Measurements from ENCODE around the gene PLD1. TPM values are rescaled to one million over a fixed set of nuclear protein-coding genes. Genes with fewer than 3 reads are reported as not detected.

The PLD1 gene
- total RNA-seq, 1 donor from 2014 or later = 0.93 TPM

GRCh38 chr3:171813278-171813896 is 3.1 kb upstream of the PLD1 start:
- TF ChIP-seq, protein P1, sequence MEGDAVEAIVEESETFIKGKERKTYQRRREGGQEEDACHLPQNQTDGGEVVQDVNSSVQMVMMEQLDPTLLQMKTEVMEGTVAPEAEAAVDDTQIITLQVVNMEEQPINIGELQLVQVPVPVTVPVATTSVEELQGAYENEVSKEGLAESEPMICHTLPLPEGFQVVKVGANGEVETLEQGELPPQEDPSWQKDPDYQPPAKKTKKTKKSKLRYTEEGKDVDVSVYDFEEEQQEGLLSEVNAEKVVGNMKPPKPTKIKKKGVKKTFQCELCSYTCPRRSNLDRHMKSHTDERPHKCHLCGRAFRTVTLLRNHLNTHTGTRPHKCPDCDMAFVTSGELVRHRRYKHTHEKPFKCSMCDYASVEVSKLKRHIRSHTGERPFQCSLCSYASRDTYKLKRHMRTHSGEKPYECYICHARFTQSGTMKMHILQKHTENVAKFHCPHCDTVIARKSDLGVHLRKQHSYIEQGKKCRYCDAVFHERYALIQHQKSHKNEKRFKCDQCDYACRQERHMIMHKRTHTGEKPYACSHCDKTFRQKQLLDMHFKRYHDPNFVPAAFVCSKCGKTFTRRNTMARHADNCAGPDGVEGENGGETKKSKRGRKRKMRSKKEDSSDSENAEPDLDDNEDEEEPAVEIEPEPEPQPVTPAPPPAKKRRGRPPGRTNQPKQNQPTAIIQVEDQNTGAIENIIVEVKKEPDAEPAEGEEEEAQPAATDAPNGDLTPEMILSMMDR (conservative IDR thresholded peaks at IDR 0.05) = no peak
- H3K27me3 Mint-ChIP-seq (ENCODE audit: low read depth) = peaks cover 33% of the 10 kb centered on the region
- H3K27ac Mint-ChIP-seq (ENCODE audit: unreplicated experiment) = no peak overlapping the region
- no peak overlapping the region for H3K4me3 Mint-ChIP-seq
- H3K9me3 Mint-ChIP-seq = no peaks in the 10 kb centered on the region
- peaks cover 2% of the 10 kb centered on the region for H3K36me3 Mint-ChIP-seq (ENCODE audit: low read depth)
- peaks cover 14% of the 10 kb centered on the region for H3K4me1 Mint-ChIP-seq
- DNase-seq (ENCODE audit: low read depth, low spot score) = no peak

DNA sequence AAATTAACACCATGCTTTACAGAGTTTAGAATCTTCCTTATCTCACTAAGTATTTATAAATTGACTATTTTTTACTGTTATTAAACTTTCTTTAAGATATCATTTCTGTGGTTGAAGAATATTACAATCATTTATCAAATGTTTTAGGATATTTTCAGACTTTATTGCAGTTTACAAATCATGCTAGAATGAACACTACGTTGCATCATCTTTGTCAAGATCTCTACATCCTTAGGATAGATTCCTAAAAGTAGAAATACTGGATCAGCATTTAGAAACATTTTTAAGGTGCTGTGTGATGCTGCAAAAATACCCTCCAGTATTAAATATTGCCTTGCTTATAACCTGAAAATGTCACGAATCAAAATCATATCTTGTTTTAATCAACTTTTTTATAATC is 2.5 kb upstream of the PLD1 start:
- peaks cover 34% of the 10 kb centered on the region for H3K27me3 Mint-ChIP-seq (ENCODE audit: low read depth)

GRCh38 chr3:171811913-171812335 is 1.6 kb upstream of the PLD1 start:
- Mint-ChIP-seq H3K4me1 (peaks cover 14% of the 10 kb centered on the region), H3K4me3 (peak overlapping the region; percentile 81), H3K9me3 (no peaks in the 10 kb centered on the region), H3K27me3 (ENCODE audit: low read depth) (peaks cover 36% of the 10 kb centered on the region), H3K27ac (ENCODE audit: unreplicated experiment) (no peak overlapping the region), H3K36me3 (ENCODE audit: low read depth) (peaks cover 2% of the 10 kb centered on the region)
- DNase-seq (ENCODE audit: low read depth, low spot score) = no peak
- TF ChIP-seq, protein P1 (conservative IDR thresholded peaks at IDR 0.05) = no peak

More for the DNA sequence above, 2.5 kb upstream of the PLD1 start:
- no peaks in the 10 kb centered on the region for H3K9me3 Mint-ChIP-seq
- peaks cover 2% of the 10 kb centered on the region for H3K36me3 Mint-ChIP-seq (ENCODE audit: low read depth)
- H3K4me3 Mint-ChIP-seq = no peak overlapping the region
- TF ChIP-seq, protein P1 (conservative IDR thresholded peaks at IDR 0.05) = no peak
- peaks cover 14% of the 10 kb centered on the region for H3K4me1 Mint-ChIP-seq
- H3K27ac Mint-ChIP-seq (ENCODE audit: unreplicated experiment) = no peak overlapping the region
- no peak for DNase-seq (ENCODE audit: low read depth, low spot score)

GRCh38 chr3:171811295-171811912 is 1.1 kb upstream of the PLD1 start:
- Mint-ChIP-seq H3K36me3 (ENCODE audit: low read depth) (peaks cover 2% of the 10 kb centered on the region), H3K4me3 (peak overlapping the region; percentile 81), H3K9me3 (no peaks in the 10 kb centered on the region), H3K27ac (ENCODE audit: unreplicated experiment) (no peak overlapping the region), H3K27me3 (ENCODE audit: low read depth) (peaks cover 36% of the 10 kb centered on the region), H3K4me1 (peaks cover 14% of the 10 kb centered on the region)
- TF ChIP-seq, protein P1 (conservative IDR thresholded peaks at IDR 0.05) = no peak
- DNase-seq (ENCODE audit: low read depth, low spot score) = no peak

GRCh38 chr3:171810629-171811294 is 479 bp upstream of the PLD1 start:
- no peak for DNase-seq (ENCODE audit: low read depth, low spot score)
- TF ChIP-seq, protein P1 (conservative IDR thresholded peaks at IDR 0.05) = no peak
- Mint-ChIP-seq H3K36me3 (ENCODE audit: low read depth) (peaks cover 2% of the 10 kb centered on the region), H3K27ac (ENCODE audit: unreplicated experiment) (no peak overlapping the region), H3K4me1 (peaks cover 14% of the 10 kb centered on the region), H3K27me3 (ENCODE audit: low read depth) (peaks cover 36% of the 10 kb centered on the region), H3K4me3 (peak overlapping the region; percentile 82), H3K9me3 (no peaks in the 10 kb centered on the region)

Measured in neural crest cell (in vitro differentiated cells).